ENCODE data around the gene PRDM2. TPM values are rescaled to one million over a fixed set of nuclear protein-coding genes. Genes with fewer than 3 reads are reported as not detected.

The PRDM2 gene
- total and polyA plus RNA-seq, 10 donors, result 12.0 to 75.7 (median 57.4) TPM

GRCh38 chr1:13762642-13763041, 62.7 kb downstream of the PRDM2 start:
- intact Hi-C loops (cut with DNase I; ENCODE audit: low total_unique reads), result no loop called here

GRCh38 chr1:13763222-13763621, 63.2 kb downstream of the PRDM2 start:
- WGBS, 5 donors, result 46 to 65% (median 60%) methylated on average over 2 of the region's 2 CpGs
- H3K27me3 ChIP-seq (replicated peaks in 1 of 7), result no peaks in the 10 kb centered on the region
- H3K36me3 ChIP-seq, result peaks cover 0 to 30% (median 0%) of the 10 kb centered on the region in 6 donors
- no peak for TF ChIP-seq POLR2A (IDR thresholded peaks at IDR 0.05)
- TF ChIP-seq POLR2AphosphoS5 (IDR thresholded peaks at IDR 0.05), result no peak
- TF ChIP-seq CTCF (IDR thresholded peaks at IDR 0.05 in 8 of 11, conservative IDR thresholded peaks at IDR 0.05 in 3 of 11), result no peak
- no peaks in the 10 kb centered on the region for H3K9me3 ChIP-seq
- no peak overlapping the region for H3K4me3 ChIP-seq
- H3K27ac ChIP-seq, result no peak overlapping the region
- H3K4me1 ChIP-seq, result peaks cover 22 to 97% (median 67%) of the 10 kb centered on the region in 6 donors
- intact Hi-C loops (cut with DNase I; ENCODE audit: low total_unique reads), result no loop called here
- DNase-seq, result no peak

More at GRCh38 chr1:13762642-13763041, 62.7 kb downstream of the PRDM2 start:
- peaks cover 0 to 24% (median 0%) of the 10 kb centered on the region in 6 donors for H3K36me3 ChIP-seq
- H3K9me3 ChIP-seq, result no peaks in the 10 kb centered on the region
- H3K4me1 ChIP-seq, result peaks cover 22 to 98% (median 72%) of the 10 kb centered on the region in 6 donors
- WGBS, 5 donors, result 90 to 96% (median 94%) methylated on average over 8 of the region's 8 CpGs
- no peak overlapping the region for H3K4me3 ChIP-seq
- no peak overlapping the region for H3K27ac ChIP-seq
- H3K27me3 ChIP-seq (replicated peaks in 1 of 7), result no peaks in the 10 kb centered on the region
- no peak for DNase-seq
- TF ChIP-seq CTCF (IDR thresholded peaks at IDR 0.05 in 8 of 11, conservative IDR thresholded peaks at IDR 0.05 in 3 of 11), result no peak
- TF ChIP-seq POLR2A (IDR thresholded peaks at IDR 0.05), result no peak
- no peak for TF ChIP-seq POLR2AphosphoS5 (IDR thresholded peaks at IDR 0.05)

GRCh38 chr1:13763991-13764390, 64.0 kb downstream of the PRDM2 start:
- TF ChIP-seq CTCF (IDR thresholded peaks at IDR 0.05 in 8 of 11, conservative IDR thresholded peaks at IDR 0.05 in 3 of 11), result no peak
- no peak for TF ChIP-seq POLR2AphosphoS5 (IDR thresholded peaks at IDR 0.05)
- TF ChIP-seq POLR2A (IDR thresholded peaks at IDR 0.05), result no peak
- DNase-seq, result no peak
- Histone ChIP-seq H3K36me3 (peaks cover 0 to 37% (median 0%) of the 10 kb centered on the region in 6 donors), H3K27ac (no peak overlapping the region), H3K4me1 (peaks cover 16 to 97% (median 68%) of the 10 kb centered on the region in 6 donors), H3K4me3 (no peak overlapping the region), H3K27me3 (replicated peaks in 1 of 7) (no peaks in the 10 kb centered on the region), H3K9me3 (no peaks in the 10 kb centered on the region)
- 78 to 84% (median 80%) methylated on average over 6 of the region's 6 CpGs for WGBS, 5 donors
- intact Hi-C loops (cut with DNase I; ENCODE audit: low total_unique reads), result no loop called here

GRCh38 chr1:13764588-13765332, 64.8 kb downstream of the PRDM2 start:
- no peak overlapping the region for H3K4me3 ChIP-seq
- intact Hi-C loops (cut with DNase I; ENCODE audit: low total_unique reads), result no loop called here
- peaks cover 14 to 97% (median 67%) of the 10 kb centered on the region in 6 donors for H3K4me1 ChIP-seq
- H3K9me3 ChIP-seq, result no peaks in the 10 kb centered on the region
- DNase-seq, result no peak
- WGBS, 5 donors, result 72 to 82% (median 79%) methylated on average over 6 of the region's 6 CpGs
- TF ChIP-seq POLR2A (IDR thresholded peaks at IDR 0.05), result no peak
- no peak for TF ChIP-seq CTCF (IDR thresholded peaks at IDR 0.05 in 8 of 11, conservative IDR thresholded peaks at IDR 0.05 in 3 of 11)
- no peak for TF ChIP-seq POLR2AphosphoS5 (IDR thresholded peaks at IDR 0.05)
- no peak overlapping the region for H3K27ac ChIP-seq
- H3K36me3 ChIP-seq, result peaks cover 0 to 45% (median 0%) of the 10 kb centered on the region in 6 donors
- no peaks in the 10 kb centered on the region for H3K27me3 ChIP-seq (replicated peaks in 1 of 7)

All from spleen (tissue), 11 donors.